K562 (cell line): ENCODE data around the gene NFXL1. TPM values are rescaled to one million over a fixed set of nuclear protein-coding genes. Genes with fewer than 3 reads are reported as not detected.

Experiments used
- ATAC-seq: fragments of 200-7000 bp; cut with Tn5 transposase; 3 replicates; pipeline ENCODE4 v1.9.1; 2020; ENCODE audit warnings: moderate library complexity
- BruUV-seq: library from RNA; stranded (reverse); fragments of 400-500 nt; replicated peaks from 2 replicates; lab custom pipeline; 2021; lab: Mats Ljungman, UMichigan
- CTCF ChIA-PET: fragments of 300-600 bp; formaldehyde crosslinking; extraction: SDS; loops from one replicate; lab custom pipeline; 2021; ENCODE audit warnings: low intra/inter-chr PET ratio; lab: Yijun Ruan, JAX
- POLR2A ChIA-PET: fragments of 300-600, 350-650 bp; sonication (Branson Sonifier 250); formaldehyde crosslinking; extraction: SDS; loops from one replicate; lab custom pipeline; 2021; ENCODE audit warnings: antibody characterized with exemption, inconsistent platforms; lab: Yijun Ruan, JAX
- DNase-seq, 4 experiments: peaks; one replicate each; pipeline versions ENCODE4 v3.0.0 to v3.0.0-alpha.2; 2011 to 2018; ENCODE audit warnings: low spot score in 3 of 4, mixed read lengths in 3 of 4; ENCODE audit errors: extremely low read depth in 1 of 4
- FAIRE-seq: peaks from 2 replicates; lab custom pipeline; 2011; peaks lifted over from hg19 to GRCh38; lab: Jason Lieb, UNC
- H2AFZ ChIP-seq: 2 replicates; pipeline ENCODE4 v1.6.0; 2011; ENCODE audit warnings: low read depth, low read length, control low read depth, inconsistent platforms
- H3K27ac ChIP-seq: fragments of 200-600 bp; 3 replicates; pipeline ENCODE4 v1.8.0; 2011; ENCODE audit warnings: low read depth, mild to moderate bottlenecking, control low read depth, inconsistent platforms, low read length, moderate library complexity, mixed read lengths; ENCODE audit errors: extremely low read depth
- H3K27me3 ChIP-seq, 2 experiments: fragments of 300-600 bp in 1 of 2; 2 replicates in 1 of 2; 3 replicates in 1 of 2; pipeline versions ENCODE4 v1.6.0 to v1.8.0; 2011; ENCODE audit warnings: inconsistent platforms in 2 of 2, low read length in 2 of 2, mild to moderate bottlenecking in 1 of 2, mixed read lengths in 1 of 2, moderate library complexity in 1 of 2; ENCODE audit not compliant: control insufficient read depth in 2 of 2, insufficient read depth in 2 of 2
- H3K36me3 ChIP-seq: fragments of 300-600 bp; 3 replicates; pipeline ENCODE4 v1.8.0; 2011; ENCODE audit warnings: mild to moderate bottlenecking, low read length, inconsistent platforms; ENCODE audit not compliant: control insufficient read depth, insufficient read depth
- H3K4me1 ChIP-seq, 2 experiments: fragments of 200-600 bp in 1 of 2; replicated peaks in 1 of 2; 2 replicates in 1 of 2; 3 replicates in 1 of 2; pipeline versions ENCODE4 v1.5.1 to v1.8.0; 2011; ENCODE audit warnings: inconsistent platforms in 2 of 2, low read length in 2 of 2, mild to moderate bottlenecking in 1 of 2, mixed read lengths in 1 of 2, moderate library complexity in 1 of 2; ENCODE audit not compliant: control insufficient read depth in 2 of 2, insufficient read depth in 2 of 2
- H3K4me2 ChIP-seq: 2 replicates; pipeline ENCODE4 v1.6.1; 2011; ENCODE audit warnings: low read length, control low read depth, inconsistent platforms, mixed read lengths; ENCODE audit not compliant: insufficient read depth
- H3K4me3 ChIP-seq: fragments of 200-600 bp; sonication (generic), shearing (Covaris generic); 2 replicates; pipeline ENCODE4 v1.5.1; 2016; ENCODE audit warnings: control low read depth, inconsistent platforms
- H3K79me2 ChIP-seq: fragments of 200-600 bp; 3 replicates; pipeline ENCODE4 v1.8.0; 2011; ENCODE audit warnings: low read length, inconsistent platforms; ENCODE audit not compliant: control insufficient read depth, insufficient read depth
- H3K9ac ChIP-seq, 2 experiments: 2 replicates each; pipeline versions ENCODE4 v1.6.0 to v1.6.1; 2011; ENCODE audit warnings: low read depth in 2 of 2, low read length in 2 of 2, control low read depth in 1 of 2, inconsistent platforms in 1 of 2, mild to moderate bottlenecking in 1 of 2, mixed read lengths in 1 of 2; ENCODE audit not compliant: insufficient read depth in 1 of 2
- H3K9me1 ChIP-seq: one replicate; pipeline ENCODE4 v1.6.0; 2011; ENCODE audit warnings: inconsistent platforms, mild to moderate bottlenecking, low read length, moderate library complexity; ENCODE audit not compliant: control insufficient read depth, insufficient read depth
- H3K9me3 ChIP-seq: replicated peaks from 2 replicates; pipeline ENCODE4 v1.5.1; 2011; ENCODE audit warnings: low read depth, low read length, inconsistent platforms; ENCODE audit not compliant: control insufficient read depth, insufficient read depth
- H4K20me1 ChIP-seq: replicated peaks from 2 replicates; pipeline ENCODE4 v1.6.1; 2011; ENCODE audit warnings: low read length, inconsistent platforms, mixed read lengths; ENCODE audit not compliant: control insufficient read depth, insufficient read depth
- EHMT2 ChIP-seq: fragments of 450-650 bp; IDR thresholded peaks from 2 replicates; pipeline ENCODE4 v1.6.1; 2018; ENCODE audit warnings: antibody characterized with exemption
- GABPA ChIP-seq: fragments of 200-800 bp; sonication (Bioruptor generic); conservative IDR thresholded peaks from 2 replicates; pipeline ENCODE4 v1.6.1; 2016; ENCODE audit warnings: low read depth, missing genetic modification characterization, missing compliant biosample characterization
- IRF2 ChIP-seq: sonication (generic); formaldehyde crosslinking; IDR thresholded peaks from 2 replicates; pipeline ENCODE4 v1.8.1; 2022; ENCODE audit warnings: mild to moderate bottlenecking, missing genetic modification reagents
- NR2F6 ChIP-seq: fragments of 450-650 bp; formaldehyde crosslinking; IDR thresholded peaks from 2 replicates; pipeline ENCODE4 v1.4.0; 2020; ENCODE audit warnings: mild to moderate bottlenecking
- POLR3G ChIP-seq: IDR thresholded peaks from 2 replicates; pipeline ENCODE4 v1.6.1; 2011; ENCODE audit not compliant: insufficient read length, insufficient replicate concordance; ENCODE audit errors: extremely low read depth
- RBM25 ChIP-seq: fragments of 200-400 bp; formaldehyde crosslinking; IDR thresholded peaks from 2 replicates; pipeline ENCODE4 v1.6.1; 2018; ENCODE audit warnings: low read length, low read depth, moderate library complexity; ENCODE audit not compliant: severe bottlenecking
- SMARCA5 ChIP-seq: fragments of 450-650 bp; IDR thresholded peaks from 2 replicates; pipeline ENCODE4 v1.6.1; 2016
- TAF1 ChIP-seq: IDR thresholded peaks from 2 replicates; pipeline ENCODE4 v1.6.1; 2011; ENCODE audit warnings: mild to moderate bottlenecking, low read length, moderate library complexity; ENCODE audit not compliant: insufficient read depth, control insufficient read depth, severe bottlenecking; ENCODE audit errors: extremely low read depth
- THRAP3 ChIP-seq: fragments of 450-650 bp; IDR thresholded peaks from 2 replicates; pipeline ENCODE4 v1.6.1; 2016; ENCODE audit warnings: mild to moderate bottlenecking, inconsistent platforms, borderline replicate concordance
- ZKSCAN8 ChIP-seq: fragments of 200-800 bp; sonication (Bioruptor generic); IDR thresholded peaks from 2 replicates; pipeline ENCODE4 v1.6.1; 2016; ENCODE audit warnings: missing genetic modification characterization, missing compliant biosample characterization
- ZNF3 ChIP-seq: fragments of 250-450 bp; sonication (Bioruptor Pico); IDR thresholded peaks from 2 replicates; pipeline ENCODE4 v1.5.0; 2021; ENCODE audit warnings: mild to moderate bottlenecking, moderate library complexity
- ZNF57 ChIP-seq: fragments of 450-650 bp; formaldehyde crosslinking; IDR thresholded peaks from 2 replicates; pipeline ENCODE4 v1.4.0; 2020; ENCODE audit warnings: mild to moderate bottlenecking, moderate library complexity
- ZNF586 ChIP-seq: fragments of 450-650 bp; formaldehyde crosslinking; conservative IDR thresholded peaks from 2 replicates; pipeline ENCODE4 v1.4.0; 2020; ENCODE audit warnings: mild to moderate bottlenecking, moderate library complexity
- ZNF778 ChIP-seq: fragments of 450-650 bp; formaldehyde crosslinking; IDR thresholded peaks from 2 replicates; pipeline ENCODE4 v1.4.0; 2020; ENCODE audit warnings: mild to moderate bottlenecking, moderate library complexity
- WGBS: fragments of 100-300 bp; shearing (Covaris generic); methylation state at CpG from one replicate; pipeline ENCODE4 v1.1.6; 2016; ENCODE audit warnings: low coverage, mixed read lengths; ENCODE audit not compliant: insufficient coverage; ENCODE audit errors: missing lambda C conversion rate; 5-methylcytosine and 5-hydroxymethylcytosine counted together
- in situ Hi-C: fragments of 300-500 bp; cut with MboI; formaldehyde crosslinking; loops from 4 replicates; pipeline ENCODE4 v1.15.0; 2018; ENCODE audit warnings: inconsistent platforms, mixed read lengths
- intact Hi-C: fragments of 100-400 bp; cut with micrococcal nuclease; formaldehyde crosslinking; loops from 2 replicates; pipeline ENCODE4 v1.14.2; 2022
- polyA plus RNA-seq, 8 experiments: library from polyadenylated mRNA; depleted of rRNA in 4 of 8; stranded (reverse) in 5 of 8; unstranded in 3 of 8; fragments of >200 nt; fragmentation: Nextera tagmentation in 2 of 8; fragmentation: Illumina TruSeq in 1 of 8; extraction: Ambion mirVana in 2 of 8; extraction: Trizol in 1 of 8; gene quantifications; 2 replicates each; pipeline versions ENCODE4 v1.2.1 to v1.2.3, GENCODE V29; 2011 to 2014; ENCODE audit warnings: inconsistent platforms in 1 of 8, missing spikeins in 1 of 8
- total RNA-seq, 7 experiments: library from RNA; depleted of rRNA in 6 of 7; stranded (reverse); fragments of >200 nt in 6 of 7; fragmentation: Illumina TruSeq in 2 of 7; extraction: Trizol in 2 of 7; gene quantifications; 2 replicates each; pipeline versions ENCODE4 v1.2.1 to v1.2.3, GENCODE V29; 2011 to 2021; ENCODE audit warnings: low replicate concordance in 1 of 7

The NFXL1 gene
- total and polyA plus RNA-seq, 9 of the 15 experiments (the other 6 are each of a cell fraction or from before 2014, with no cell fraction given): 7.5 to 27.0 (median 10.6) TPM

- TF ChIP-seq THRAP3: no peak
- TF ChIP-seq ZKSCAN8 (CRISPR knock-in tag): no peak
- no peak for TF ChIP-seq RBM25
Observed at GRCh38 chr4:47930971-47931804, 16.8 kb upstream of the NFXL1 start (continued).

GRCh38 chr4:47929682-47930201, 15.4 kb upstream of the NFXL1 start:
- Histone ChIP-seq H3K9ac (no peak overlapping the region), H2AFZ (no peak overlapping the region), H4K20me1 (no peaks in the 10 kb centered on the region), H3K36me3 (no peaks in the 10 kb centered on the region), H3K79me2 (no peaks in the 10 kb centered on the region), H3K27me3 (no peaks in the 10 kb centered on the region; a peak in 3 of 5 replicates), H3K4me1 (no peaks in the 10 kb centered on the region; a peak in 1 of 5 replicates), H3K4me3 (no peak overlapping the region), H3K9me3 (no peaks in the 10 kb centered on the region)
- no peak for DNase-seq
- no peak for ATAC-seq
- no TSS peak for BruUV-seq
- in situ Hi-C loops: loop anchor here (10.0 kb wide), 1 partner anchor 225 kb away; no protein-coding TSS in a partner anchor
- no peak for FAIRE-seq
- TF ChIP-seq ZNF778 (CRISPR knock-in tag): no peak
- no peak for TF ChIP-seq POLR3G
- TF ChIP-seq GABPA: no peak
- TF ChIP-seq ZNF586 (CRISPR knock-in tag): no peak
- TF ChIP-seq TAF1: no peak
- TF ChIP-seq ZNF57: no peak
- TF ChIP-seq NR2F6 (CRISPR knock-in tag): no peak
- no peak for TF ChIP-seq SMARCA5
- no peak for TF ChIP-seq IRF2 (CRISPR knock-in tag)
- TF ChIP-seq EHMT2: no peak
- no peak for TF ChIP-seq ZNF3
- TF ChIP-seq, all 486 proteins: peak for 0
- H3K4me2 ChIP-seq: no peak overlapping the region
- ChIA-PET POLR2A (no interaction called here), CTCF (no interaction called here)
- WGBS: 3% methylated on average over 4 of the region's 4 CpGs
- H3K9me1 ChIP-seq: no peaks in the 10 kb centered on the region
- no peak overlapping the region for H3K27ac ChIP-seq
- intact Hi-C loops: loop anchor here (5.0 to 10.0 kb wide), 4 partner anchors 158 to 1085 kb away; no protein-coding TSS in a partner anchor
